Endodermal cell (in vitro differentiated cells): Measurements from ENCODE around the gene HAAO. TPM values are rescaled to one million over a fixed set of nuclear protein-coding genes. Genes with fewer than 3 reads are reported as not detected.

Experiments
- DNase-seq: peaks from one replicate; pipeline ENCODE4 v3.0.0-alpha.2; 2017
- H3K27ac ChIP-seq: 2 replicates; pipeline ENCODE4 v1.5.1; 2013; ENCODE audit warnings: mild to moderate bottlenecking, low read depth, low read length, moderate library complexity
- H3K27me3 ChIP-seq: 2 replicates; pipeline ENCODE4 v1.6.1; 2013; ENCODE audit warnings: mild to moderate bottlenecking, low read length, moderate library complexity; ENCODE audit not compliant: insufficient read depth, control insufficient read depth, poor library complexity, severe bottlenecking
- H3K36me3 ChIP-seq: 2 replicates; pipeline ENCODE4 v1.7.0; 2013; ENCODE audit warnings: mild to moderate bottlenecking, low read length, moderate library complexity; ENCODE audit not compliant: control insufficient read depth, insufficient read depth
- H3K4me1 ChIP-seq: one replicate; pipeline ENCODE4 v1.7.0; 2013; ENCODE audit warnings: low read length; ENCODE audit not compliant: control insufficient read depth, insufficient read depth
- H3K4me3 ChIP-seq: 2 replicates; pipeline ENCODE4 v1.5.1; 2013; ENCODE audit warnings: mild to moderate bottlenecking, low read length, moderate library complexity
- H3K9ac ChIP-seq: 2 replicates; pipeline ENCODE4 v1.6.1; 2013; ENCODE audit warnings: mild to moderate bottlenecking, low read length, moderate library complexity; ENCODE audit not compliant: poor library complexity, severe bottlenecking; ENCODE audit errors: extremely low read depth
- H3K9me3 ChIP-seq: 2 replicates; pipeline ENCODE4 v1.6.1; 2013; ENCODE audit warnings: mild to moderate bottlenecking, low read length, moderate library complexity; ENCODE audit not compliant: control insufficient read depth
- H3K27ac Mint-ChIP-seq: 2 replicates; pipeline ENCODE4 v1.8.0; 2020; ENCODE audit warnings: mixed read lengths
- H3K27me3 Mint-ChIP-seq: 2 replicates; pipeline ENCODE4 v1.8.0; 2021; ENCODE audit warnings: mild to moderate bottlenecking, mixed read lengths; ENCODE audit not compliant: insufficient read depth
- H3K36me3 Mint-ChIP-seq: 2 replicates; pipeline ENCODE4 v1.8.0; 2020; ENCODE audit warnings: low read depth, mixed read lengths
- H3K4me1 Mint-ChIP-seq: 2 replicates; pipeline ENCODE4 v1.8.0; 2020; ENCODE audit warnings: mixed read lengths
- H3K4me3 Mint-ChIP-seq: 2 replicates; pipeline ENCODE4 v1.8.0; 2020; ENCODE audit warnings: mild to moderate bottlenecking, moderate library complexity, mixed read lengths
- H3K9me3 Mint-ChIP-seq: 2 replicates; pipeline ENCODE4 v1.8.0; 2020; ENCODE audit warnings: mild to moderate bottlenecking, mixed read lengths
- WGBS, 2 experiments: methylation state at CpG; one replicate each; pipeline versions ENCODE4 v1.1.5 to v1.1.7; 2013; ENCODE audit warnings: missing lambda C conversion rate in 2 of 2, mixed read lengths in 1 of 2; ENCODE audit not compliant: insufficient coverage in 1 of 2, insufficient read length in 1 of 2; 5-methylcytosine and 5-hydroxymethylcytosine counted together
- total RNA-seq, 2 donors: library from RNA; stranded (reverse); fragmentation: NEBNext Ultra II Directional in 1 of 2; extraction: Animal tissue kit (Norgen Biotek cat#: 25700) in 1 of 2; gene quantifications; 2 replicates in 1 of 2; 3 replicates in 1 of 2; pipeline ENCODE4 v1.2.1, GENCODE V29; 2021
- TF ChIP-seq, protein P1 (sequence below): fragments of 200-600 bp; sonication (generic); conservative IDR thresholded peaks from 2 replicates; pipeline ENCODE4 v1.5.0; 2021; ENCODE audit warnings: antibody characterized with exemption, mild to moderate bottlenecking

HAAO gene
- total RNA-seq, 2 donors from 2014 or later = 13.4 to 24.2 TPM

DNA sequence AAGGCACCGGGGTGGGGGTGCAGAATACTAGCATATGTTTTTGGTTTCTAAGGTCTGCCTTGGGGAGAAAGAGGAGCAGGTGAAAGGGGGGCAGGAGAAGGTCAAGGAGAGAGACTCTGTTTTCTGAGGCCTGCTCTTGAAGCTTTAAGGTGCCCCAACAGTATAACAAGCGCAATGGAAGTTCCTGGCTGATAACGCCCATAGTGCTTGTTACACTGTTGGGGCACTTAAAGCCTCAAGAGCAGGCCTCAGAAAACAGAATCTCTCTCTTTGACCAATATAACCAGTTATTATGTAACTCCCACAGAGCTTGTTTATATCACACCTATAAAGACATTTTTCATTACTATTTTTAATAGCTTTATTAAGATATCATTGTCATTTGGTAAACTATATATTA, 45.0 kb downstream of the HAAO start:
- H3K27ac Mint-ChIP-seq = no peak overlapping the region
- peaks cover 20% of the 10 kb centered on the region for H3K36me3 Mint-ChIP-seq

DNA sequence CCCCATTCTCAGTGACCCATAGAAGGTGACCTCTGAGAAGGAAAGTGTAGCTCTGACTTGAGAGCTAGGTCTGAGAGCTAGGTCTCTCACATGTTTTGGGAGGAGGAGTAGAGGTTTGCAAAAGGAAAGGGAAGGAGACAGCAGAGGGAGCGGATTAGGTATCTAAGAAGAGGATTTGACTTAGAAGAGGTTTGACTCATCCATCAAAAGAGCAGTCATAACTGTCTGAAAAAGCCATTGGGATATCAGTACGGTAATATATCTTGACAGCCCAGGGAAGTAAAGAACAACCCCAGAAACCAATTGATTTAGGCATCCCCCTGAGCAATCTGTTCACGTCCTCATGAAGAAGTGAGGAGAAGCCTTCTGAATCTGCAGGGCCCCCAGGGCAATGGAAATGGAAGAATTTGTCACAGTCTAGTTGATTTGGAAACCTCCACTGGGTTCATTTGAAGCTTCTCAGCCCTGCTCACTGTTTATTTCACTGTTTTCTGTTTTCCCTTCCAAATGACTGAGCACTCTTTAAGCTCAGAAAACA, 47.8 kb downstream of the HAAO start:
- Histone ChIP-seq H3K4me1 (no peaks in the 10 kb centered on the region), H3K9me3 (peaks cover 36% of the 10 kb centered on the region), H3K36me3 (peaks cover 30% of the 10 kb centered on the region), H3K4me3 (no peak overlapping the region), H3K27me3 (no peaks in the 10 kb centered on the region), H3K9ac (no peak overlapping the region), H3K27ac (no peak overlapping the region)
- Mint-ChIP-seq H3K36me3 (peaks cover 30% of the 10 kb centered on the region), H3K4me3 (no peak overlapping the region), H3K27ac (no peak overlapping the region), H3K4me1 (no peaks in the 10 kb centered on the region), H3K9me3 (peaks cover 11% of the 10 kb centered on the region), H3K27me3 (no peaks in the 10 kb centered on the region)
- TF ChIP-seq, protein P1, sequence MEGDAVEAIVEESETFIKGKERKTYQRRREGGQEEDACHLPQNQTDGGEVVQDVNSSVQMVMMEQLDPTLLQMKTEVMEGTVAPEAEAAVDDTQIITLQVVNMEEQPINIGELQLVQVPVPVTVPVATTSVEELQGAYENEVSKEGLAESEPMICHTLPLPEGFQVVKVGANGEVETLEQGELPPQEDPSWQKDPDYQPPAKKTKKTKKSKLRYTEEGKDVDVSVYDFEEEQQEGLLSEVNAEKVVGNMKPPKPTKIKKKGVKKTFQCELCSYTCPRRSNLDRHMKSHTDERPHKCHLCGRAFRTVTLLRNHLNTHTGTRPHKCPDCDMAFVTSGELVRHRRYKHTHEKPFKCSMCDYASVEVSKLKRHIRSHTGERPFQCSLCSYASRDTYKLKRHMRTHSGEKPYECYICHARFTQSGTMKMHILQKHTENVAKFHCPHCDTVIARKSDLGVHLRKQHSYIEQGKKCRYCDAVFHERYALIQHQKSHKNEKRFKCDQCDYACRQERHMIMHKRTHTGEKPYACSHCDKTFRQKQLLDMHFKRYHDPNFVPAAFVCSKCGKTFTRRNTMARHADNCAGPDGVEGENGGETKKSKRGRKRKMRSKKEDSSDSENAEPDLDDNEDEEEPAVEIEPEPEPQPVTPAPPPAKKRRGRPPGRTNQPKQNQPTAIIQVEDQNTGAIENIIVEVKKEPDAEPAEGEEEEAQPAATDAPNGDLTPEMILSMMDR = no peak
- no peak for DNase-seq
- 92 to 93% methylated on average over 3 of the region's 3 CpGs for WGBS, 2 experiments

More for the DNA sequence above, 45.0 kb downstream of the HAAO start:
- no peaks in the 10 kb centered on the region for H3K4me1 ChIP-seq
- H3K27me3 ChIP-seq = no peaks in the 10 kb centered on the region
- Mint-ChIP-seq H3K4me3 (no peak overlapping the region), H3K4me1 (no peaks in the 10 kb centered on the region), H3K27me3 (no peaks in the 10 kb centered on the region), H3K9me3 (peaks cover 7% of the 10 kb centered on the region)
- H3K9me3 ChIP-seq = peaks cover 8% of the 10 kb centered on the region
- H3K36me3 ChIP-seq = peaks cover 9% of the 10 kb centered on the region
- DNase-seq = no peak
- 92 to 98% methylated on average over 3 of the region's 3 CpGs for WGBS, 2 experiments
- H3K27ac ChIP-seq = no peak overlapping the region
- no peak overlapping the region for H3K4me3 ChIP-seq
- H3K9ac ChIP-seq = no peak overlapping the region
- TF ChIP-seq, protein P1 = no peak

DNA sequence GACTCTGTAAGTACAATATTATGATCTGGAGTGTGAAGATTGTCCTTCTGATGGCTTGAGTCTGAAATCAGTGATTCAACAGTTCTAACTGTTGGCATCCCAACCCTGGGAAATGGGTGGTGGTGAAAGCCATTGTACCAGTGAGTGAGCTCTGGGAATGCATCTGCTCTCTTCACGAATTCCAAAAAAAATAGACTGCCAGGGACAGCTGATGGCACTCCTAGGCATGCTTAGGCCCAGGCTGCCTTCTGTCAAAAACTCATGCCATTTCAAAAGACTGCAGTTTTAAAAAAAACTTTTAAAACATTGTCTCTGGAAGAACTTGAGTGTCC, 48.8 kb downstream of the HAAO start:
- H3K9ac ChIP-seq = no peak overlapping the region
- H3K9me3 Mint-ChIP-seq = peaks cover 20% of the 10 kb centered on the region

More for the DNA sequence above, 48.8 kb downstream of the HAAO start:
- Mint-ChIP-seq H3K4me1 (no peaks in the 10 kb centered on the region), H3K36me3 (peaks cover 35% of the 10 kb centered on the region), H3K27ac (no peak overlapping the region), H3K27me3 (no peaks in the 10 kb centered on the region), H3K4me3 (no peak overlapping the region)
- no peak overlapping the region for H3K4me3 ChIP-seq
- peaks cover 27% of the 10 kb centered on the region for H3K36me3 ChIP-seq
- TF ChIP-seq, protein P1 = no peak
- H3K9me3 ChIP-seq = peaks cover 44% of the 10 kb centered on the region
- WGBS, 2 experiments = 88 to 89% methylated on average over 1 of the region's 1 CpG
- no peak for DNase-seq
- no peaks in the 10 kb centered on the region for H3K27me3 ChIP-seq
- H3K27ac ChIP-seq = no peak overlapping the region
- H3K4me1 ChIP-seq = no peaks in the 10 kb centered on the region
